ENCODE data around the gene GATA2. TPM values are rescaled to one million over a fixed set of nuclear protein-coding genes. Genes with fewer than 3 reads are reported as not detected.

Gene GATA2
- total RNA-seq, 1 donor from 2014 or later, result 15.6 TPM

GRCh38 chr3:128503751-128504532 is 10.9 kb upstream of the GATA2 start:
- no peak for DNase-seq (ENCODE audit: low spot score)
- intact Hi-C loops (cut with DNase I), result no loop called here

GRCh38 chr3:128503164-128503651 is 10.2 kb upstream of the GATA2 start:
- intact Hi-C loops (cut with DNase I), result no loop called here
- DNase-seq (ENCODE audit: low spot score), result no peak

- no peak for DNase-seq (ENCODE audit: low spot score)
- intact Hi-C loops (cut with DNase I), result no loop called here
Observed at GRCh38 chr3:128502712-128503111, 9.7 kb upstream of the GATA2 start.

- no peak for DNase-seq (ENCODE audit: low spot score)
- intact Hi-C loops (cut with DNase I), result no loop called here
Observed at GRCh38 chr3:128501431-128501830, 8.4 kb upstream of the GATA2 start.

GRCh38 chr3:128500556-128500955 is 7.6 kb upstream of the GATA2 start:
- DNase-seq (ENCODE audit: low spot score), result no peak
- intact Hi-C loops (cut with DNase I), result no loop called here

GRCh38 chr3:128499724-128500275 is 6.8 kb upstream of the GATA2 start:
- no peak for DNase-seq (ENCODE audit: low spot score)
- intact Hi-C loops (cut with DNase I), result loop anchor here (2.0 to 5.0 kb wide), 5 partner anchors 73 to 402 kb away; no protein-coding TSS in a partner anchor

- DNase-seq (ENCODE audit: low spot score), result no peak
Observed at GRCh38 chr3:128498901-128499530, 6.0 kb upstream of the GATA2 start.

GRCh38 chr3:128498127-128498626 is 5.2 kb upstream of the GATA2 start:
- DNase-seq (ENCODE audit: low spot score), result no peak
- intact Hi-C loops (cut with DNase I), result loop anchor here (2.0 to 5.0 kb wide), 5 partner anchors 71 to 401 kb away; no protein-coding TSS in a partner anchor

More at GRCh38 chr3:128498901-128499530, 6.0 kb upstream of the GATA2 start:
- intact Hi-C loops (cut with DNase I), result loop anchor here (2.0 to 5.0 kb wide), 5 partner anchors 72 to 402 kb away; no protein-coding TSS in a partner anchor

GRCh38 chr3:128497305-128498126 is 4.5 kb upstream of the GATA2 start:
- intact Hi-C loops (cut with DNase I), result loop anchor here (2.0 to 5.0 kb wide), 5 partner anchors 71 to 400 kb away; no protein-coding TSS in a partner anchor
- DNase-seq (ENCODE audit: low spot score), result no peak

GRCh38 chr3:128496602-128497304 is 3.8 kb upstream of the GATA2 start:
- intact Hi-C loops (cut with DNase I), result loop anchor here (5.0 kb wide), 3 partner anchors 86 to 399 kb away; no protein-coding TSS in a partner anchor
- DNase-seq (ENCODE audit: low spot score), result peak; percentile 57

- intact Hi-C loops (cut with DNase I), result loop anchor here (5.0 kb wide), 3 partner anchors 86 to 399 kb away; no protein-coding TSS in a partner anchor
- no peak for DNase-seq (ENCODE audit: low spot score)
Observed at GRCh38 chr3:128496019-128496601, 3.1 kb upstream of the GATA2 start.

GRCh38 chr3:128495435-128495970 is 2.5 kb upstream of the GATA2 start:
- intact Hi-C loops (cut with DNase I), result loop anchor here (5.0 kb wide), 3 partner anchors 87 to 398 kb away; no protein-coding TSS in a partner anchor
- peak; percentile 44 for DNase-seq (ENCODE audit: low spot score)

- peak; percentile 4 for DNase-seq (ENCODE audit: low spot score)
- intact Hi-C loops (cut with DNase I), result no loop called here
Observed at GRCh38 chr3:128494367-128494650, 1.3 kb upstream of the GATA2 start.

- peak; percentile 75 for DNase-seq (ENCODE audit: low spot score)
- intact Hi-C loops (cut with DNase I), result no loop called here
Observed at GRCh38 chr3:128493570-128494366, 767 bp upstream of the GATA2 start.

- intact Hi-C loops (cut with DNase I), result no loop called here
- peak; percentile 66 for DNase-seq (ENCODE audit: low spot score)
Observed at GRCh38 chr3:128491941-128492670, 895 bp downstream of the GATA2 start.

- peak; percentile 75 for DNase-seq (ENCODE audit: low spot score)
- intact Hi-C loops (cut with DNase I), result no loop called here
Observed at GRCh38 chr3:128491691-128491940, 1.4 kb downstream of the GATA2 start.
